Keratinocyte (primary cell): ENCODE results near the gene CPVL. TPM values are rescaled to one million over a fixed set of nuclear protein-coding genes. Genes with fewer than 3 reads are reported as not detected.

Source experiments
- DNase-seq: peaks from one replicate; pipeline ENCODE4 v3.0.0-alpha.2; 2011; ENCODE audit warnings: low read depth, missing footprints, low spot score
- FAIRE-seq: peaks from 2 replicates; lab custom pipeline; 2011; peaks lifted over from hg19 to GRCh38; lab: Jason Lieb, UNC
- H2AFZ ChIP-seq: 2 replicates; pipeline ENCODE4 v1.6.0; 2012; ENCODE audit warnings: low read length, control low read depth, inconsistent platforms; ENCODE audit not compliant: control insufficient read depth
- H3K27ac ChIP-seq: 2 replicates; pipeline ENCODE4 v1.5.1; 2011; ENCODE audit warnings: low read length; ENCODE audit not compliant: control insufficient read depth, insufficient read depth
- H3K27me3 ChIP-seq: 3 replicates; pipeline ENCODE4 v1.6.0; 2011; ENCODE audit warnings: low read length; ENCODE audit not compliant: control insufficient read depth, insufficient read depth; ENCODE audit errors: extremely low read depth
- H3K36me3 ChIP-seq, 2 experiments: 2 replicates in 1 of 2; 3 replicates in 1 of 2; pipeline ENCODE4 v1.5.1; 2011; ENCODE audit warnings: low read length in 2 of 2, mild to moderate bottlenecking in 1 of 2; ENCODE audit not compliant: control insufficient read depth in 2 of 2, insufficient read depth in 2 of 2; ENCODE audit errors: extremely low read depth in 1 of 2
- H3K4me1 ChIP-seq: 3 replicates; pipeline ENCODE4 v1.5.1; 2011; ENCODE audit warnings: low read length; ENCODE audit not compliant: control insufficient read depth, insufficient read depth; ENCODE audit errors: extremely low read depth
- H3K4me2 ChIP-seq: 3 replicates; pipeline ENCODE4 v1.6.0; 2011; ENCODE audit warnings: low read depth, low read length; ENCODE audit not compliant: control insufficient read depth, insufficient read depth; ENCODE audit errors: extremely low read depth
- H3K4me3 ChIP-seq, 3 experiments: fragments of 200-600 bp in 1 of 3; sonication (generic) in 1 of 3; 2 replicates in 2 of 3; 3 replicates in 1 of 3; pipeline ENCODE4 v1.5.1; 2011 to 2016; ENCODE audit warnings: low read length in 3 of 3, mild to moderate bottlenecking in 3 of 3, control low read depth in 2 of 3, inconsistent platforms in 1 of 3, low read depth in 1 of 3, mixed read lengths in 1 of 3, mixed run types in 1 of 3, moderate library complexity in 1 of 3; ENCODE audit not compliant: control insufficient read depth in 2 of 3, insufficient read depth in 2 of 3; ENCODE audit errors: extremely low read depth in 1 of 3
- H3K79me2 ChIP-seq: 2 replicates; pipeline ENCODE4 v1.6.0; 2012; ENCODE audit warnings: low read length; ENCODE audit not compliant: control insufficient read depth, insufficient read depth
- H3K9ac ChIP-seq: 3 replicates; pipeline ENCODE4 v1.6.0; 2011; ENCODE audit warnings: low read length; ENCODE audit not compliant: control insufficient read depth, insufficient read depth; ENCODE audit errors: extremely low read depth
- H3K9me1 ChIP-seq: 3 replicates; pipeline ENCODE4 v1.6.0; 2011; ENCODE audit warnings: low read length; ENCODE audit not compliant: control insufficient read depth, insufficient read depth; ENCODE audit errors: extremely low read depth
- H3K9me3 ChIP-seq: 2 replicates; pipeline ENCODE4 v1.5.1; 2012; ENCODE audit warnings: low read depth, low read length; ENCODE audit not compliant: control insufficient read depth
- H4K20me1 ChIP-seq: 3 replicates; pipeline ENCODE4 v1.6.0; 2011; ENCODE audit warnings: low read length; ENCODE audit not compliant: control insufficient read depth, insufficient read depth; ENCODE audit errors: extremely low read depth
- CTCF ChIP-seq, 3 experiments: IDR thresholded peaks in 1 of 3; conservative IDR thresholded peaks in 1 of 3; optimal IDR thresholded peaks in 1 of 3; 2 replicates in 2 of 3; 3 replicates in 1 of 3; pipeline versions ENCODE3 to v1.5.1; 2011; ENCODE audit warnings: low read length in 3 of 3, mild to moderate bottlenecking in 3 of 3, moderate library complexity in 2 of 3, control low read depth in 1 of 3, inconsistent platforms in 1 of 3; ENCODE audit not compliant: insufficient read depth in 2 of 3; ENCODE audit errors: extremely low read depth in 1 of 3
- EZH2 ChIP-seq: IDR thresholded peaks from one replicate; pipeline ENCODE4 v1.6.1; 2012; ENCODE audit warnings: inconsistent platforms, mild to moderate bottlenecking, low read length, moderate library complexity
- dilution Hi-C: fragments of 300-500 bp; cut with MboI; formaldehyde crosslinking; loops from one replicate; pipeline ENCODE4 v1.7.0; 2020; ENCODE audit warnings: low sequenced_read_pairs; ENCODE audit not compliant: extremely low pct_ligation_motif_present
- polyA plus RNA-seq, 5 experiments: library from polyadenylated mRNA; depleted of rRNA in 3 of 5; stranded (reverse) in 3 of 5; stranded (forward) in 1 of 5; unstranded in 1 of 5; fragments of >200 nt; gene quantifications; 1 replicate in 1 of 5; 2 replicates in 3 of 5; 3 replicates in 1 of 5; pipeline versions ENCODE4 v1.2.1 to v1.2.3, GENCODE V29; 2011 to 2012; ENCODE audit warnings: missing spikeins in 2 of 5, low read depth in 1 of 5, low replicate concordance in 1 of 5

The CPVL gene
- polyA plus RNA-seq, 1 donor (not counting 4 experiments of a cell fraction or from before 2014, with no cell fraction given), result 9.8 TPM

GRCh38 chr7:29109899-29110298, 36.4 kb downstream of the CPVL start:
- H3K9ac ChIP-seq, result no peak overlapping the region
- H3K4me1 ChIP-seq, result peaks cover 49% of the 10 kb centered on the region
- peak overlapping the region; percentile 61 for H3K4me2 ChIP-seq
- TF ChIP-seq CTCF (optimal IDR thresholded peaks at IDR 0.05 in 1 of 3, IDR thresholded peaks at IDR 0.05 in 1 of 3, conservative IDR thresholded peaks at IDR 0.05 in 1 of 3; ENCODE audit: extremely low read depth in 1 of 3, insufficient read depth in 2 of 3, low read length in 3 of 3), result no peak
- no peak for TF ChIP-seq EZH2
- FAIRE-seq, result no peak
- H4K20me1 ChIP-seq, result no peaks in the 10 kb centered on the region
- no peaks in the 10 kb centered on the region for H3K9me1 ChIP-seq
- DNase-seq, result peak; percentile 32
- dilution Hi-C loops, result loop anchor here (25.0 kb wide), 1 partner anchor 173 kb away; no protein-coding TSS in a partner anchor
- H2AFZ ChIP-seq, result no peak overlapping the region
- H3K79me2 ChIP-seq, result no peaks in the 10 kb centered on the region
- H3K27me3 ChIP-seq, result no peaks in the 10 kb centered on the region
- no peak overlapping the region for H3K4me3 ChIP-seq
- peaks cover 2% of the 10 kb centered on the region for H3K9me3 ChIP-seq
- no peak overlapping the region for H3K27ac ChIP-seq
- H3K36me3 ChIP-seq, result no peaks in the 10 kb centered on the region

GRCh38 chr7:29109358-29109757, 37.0 kb downstream of the CPVL start:
- no peak for FAIRE-seq
- DNase-seq, result no peak
- Histone ChIP-seq H3K79me2 (no peaks in the 10 kb centered on the region), H3K9ac (no peak overlapping the region), H2AFZ (no peak overlapping the region), H3K4me2 (peak overlapping the region; percentile 61), H3K9me1 (no peaks in the 10 kb centered on the region), H3K4me1 (peaks cover 49% of the 10 kb centered on the region), H3K36me3 (no peaks in the 10 kb centered on the region), H3K27ac (no peak overlapping the region), H3K9me3 (peaks cover 2% of the 10 kb centered on the region), H3K4me3 (no peak overlapping the region), H3K27me3 (no peaks in the 10 kb centered on the region), H4K20me1 (no peaks in the 10 kb centered on the region)
- dilution Hi-C loops, result loop anchor here (25.0 kb wide), 1 partner anchor 172 kb away; no protein-coding TSS in a partner anchor
- TF ChIP-seq CTCF (optimal IDR thresholded peaks at IDR 0.05 in 1 of 3, IDR thresholded peaks at IDR 0.05 in 1 of 3, conservative IDR thresholded peaks at IDR 0.05 in 1 of 3; ENCODE audit: extremely low read depth in 1 of 3, insufficient read depth in 2 of 3, low read length in 3 of 3), result no peak
- no peak for TF ChIP-seq EZH2
